Breast epithelium (tissue), 4 donors: ENCODE data around the gene GALNT9. TPM values are rescaled to one million over a fixed set of nuclear protein-coding genes. Genes with fewer than 3 reads are reported as not detected.

ENCODE experiments used
- DNase-seq, 2 donors: peaks; one replicate each; pipeline ENCODE4 v3.0.0-alpha.2; 2019; ENCODE audit warnings: low spot score in 2 of 2
- H3K27ac ChIP-seq, 2 donors: fragments of 200-600 bp; sonication (generic) in 1 of 2; one replicate each; pipeline ENCODE4 v1.5.1; 2016 to 2019; ENCODE audit warnings: mild to moderate bottlenecking in 1 of 2
- H3K27me3 ChIP-seq, 2 donors: fragments of 200-600 bp; sonication (generic) in 1 of 2; one replicate each; pipeline versions ENCODE4 v1.5.1 to v1.6.0; 2017 to 2019; ENCODE audit warnings: control low read depth in 1 of 2, mild to moderate bottlenecking in 1 of 2
- H3K36me3 ChIP-seq: fragments of 200-600 bp; one replicate; pipeline ENCODE4 v1.5.1; 2019
- H3K4me1 ChIP-seq, 2 donors: fragments of 200-600 bp; sonication (generic); one replicate each; pipeline ENCODE4 v1.5.1; 2016 to 2019; ENCODE audit warnings: control low read depth in 1 of 2
- H3K4me3 ChIP-seq, 3 donors: fragments of 200-600 bp; sonication (generic); 1 replicate in 2 of 3; 2 replicates in 1 of 3; pipeline ENCODE4 v1.5.1; 2016 to 2019; ENCODE audit warnings: mild to moderate bottlenecking in 3 of 3, moderate library complexity in 2 of 3
- H3K9me3 ChIP-seq, 2 donors: fragments of 200-600 bp; sonication (generic) in 1 of 2; one replicate each; pipeline ENCODE4 v1.5.1; 2016 to 2019; ENCODE audit warnings: control low read depth in 1 of 2
- CTCF ChIP-seq, 3 donors: fragments of 450-650 bp; IDR thresholded peaks; one replicate each; pipeline ENCODE4 v1.5.1; 2016 to 2017; ENCODE audit warnings: antibody characterized with exemption in 3 of 3, mild to moderate bottlenecking in 3 of 3, moderate library complexity in 3 of 3
- POLR2A ChIP-seq: fragments of 450-650 bp; IDR thresholded peaks from one replicate; pipeline ENCODE4 v1.6.1; 2016; ENCODE audit warnings: antibody characterized with exemption, mild to moderate bottlenecking, moderate library complexity
- POLR2AphosphoS5 ChIP-seq, 3 donors: sonication (generic); formaldehyde crosslinking; IDR thresholded peaks; one replicate each; pipeline ENCODE4 v1.6.1; 2017; ENCODE audit warnings: antibody characterized with exemption in 3 of 3
- intact Hi-C: fragments of 100-400 bp; cut with DNase I; formaldehyde crosslinking; loops from one replicate; pipeline ENCODE4 v1.15.1; 2023; ENCODE audit warnings: low total_unique reads
- total RNA-seq, 3 donors: library from RNA; depleted of rRNA; stranded (reverse); fragments of >200 nt; gene quantifications; one replicate each; pipeline ENCODE4 v1.1.0, GENCODE V29; 2016

The GALNT9 gene
- total RNA-seq, 3 donors from 2014 or later: 2.9 TPM; not detected in 2

- H3K9me3 ChIP-seq: no peaks in the 10 kb centered on the region
- TF ChIP-seq CTCF (IDR thresholded peaks at IDR 0.05): no peak
- no peak for TF ChIP-seq POLR2A
- no peak for TF ChIP-seq POLR2AphosphoS5 (IDR thresholded peaks at IDR 0.05)
- H3K4me1 ChIP-seq: no peaks in the 10 kb centered on the region
- H3K36me3 ChIP-seq: no peaks in the 10 kb centered on the region
- intact Hi-C loops: no loop called here
- no peak overlapping the region for H3K4me3 ChIP-seq
- H3K27me3 ChIP-seq: peaks cover 0 to 60% of the 10 kb centered on the region in 2 donors
- H3K27ac ChIP-seq: no peak overlapping the region
- DNase-seq: no peak
Measured at GRCh38 chr12:132348176-132348575, 18.8 kb upstream of the GALNT9 start.

DNA sequence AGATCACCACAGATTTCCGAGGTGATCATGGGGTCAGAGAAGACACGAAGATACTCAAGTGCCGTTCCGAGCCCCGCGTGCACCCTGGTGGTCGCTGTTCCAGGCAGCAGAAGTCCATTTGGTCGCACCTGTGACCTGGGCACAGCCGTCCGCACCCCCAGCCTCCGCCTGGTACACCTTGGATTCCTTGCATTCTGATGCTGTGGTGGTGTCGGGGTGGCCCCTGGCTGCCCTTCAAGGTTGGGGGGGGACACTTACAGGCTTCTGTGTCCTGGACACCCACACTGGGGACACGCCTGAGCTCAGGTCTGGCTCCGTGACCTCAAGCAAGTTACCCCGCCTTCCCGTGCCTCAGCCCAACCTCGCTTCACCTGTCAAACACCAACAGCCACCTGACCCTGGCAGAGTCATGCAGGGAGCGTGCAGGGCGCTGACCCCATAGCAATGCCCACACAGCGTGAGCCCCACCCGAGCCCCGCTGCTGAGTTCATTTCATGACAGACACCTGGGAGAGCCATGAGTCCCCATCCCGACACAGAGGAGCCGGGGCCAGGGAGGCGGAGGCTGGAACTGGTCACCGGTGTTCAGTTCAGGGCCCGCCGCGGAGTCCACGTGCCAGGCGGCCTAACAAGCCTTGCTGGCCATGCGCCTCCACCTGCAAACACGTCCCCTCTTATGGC is 17.9 kb upstream of the GALNT9 start:
- H3K27me3 ChIP-seq: peaks cover 0 to 58% of the 10 kb centered on the region in 2 donors
- H3K4me3 ChIP-seq: no peak overlapping the region
- no peak overlapping the region for H3K27ac ChIP-seq
- H3K36me3 ChIP-seq: no peaks in the 10 kb centered on the region
- TF ChIP-seq CTCF (IDR thresholded peaks at IDR 0.05): no peak
- TF ChIP-seq POLR2AphosphoS5 (IDR thresholded peaks at IDR 0.05): no peak
- H3K4me1 ChIP-seq: no peaks in the 10 kb centered on the region
- H3K9me3 ChIP-seq: no peaks in the 10 kb centered on the region
- intact Hi-C loops: no loop called here
- DNase-seq: no peak

DNA sequence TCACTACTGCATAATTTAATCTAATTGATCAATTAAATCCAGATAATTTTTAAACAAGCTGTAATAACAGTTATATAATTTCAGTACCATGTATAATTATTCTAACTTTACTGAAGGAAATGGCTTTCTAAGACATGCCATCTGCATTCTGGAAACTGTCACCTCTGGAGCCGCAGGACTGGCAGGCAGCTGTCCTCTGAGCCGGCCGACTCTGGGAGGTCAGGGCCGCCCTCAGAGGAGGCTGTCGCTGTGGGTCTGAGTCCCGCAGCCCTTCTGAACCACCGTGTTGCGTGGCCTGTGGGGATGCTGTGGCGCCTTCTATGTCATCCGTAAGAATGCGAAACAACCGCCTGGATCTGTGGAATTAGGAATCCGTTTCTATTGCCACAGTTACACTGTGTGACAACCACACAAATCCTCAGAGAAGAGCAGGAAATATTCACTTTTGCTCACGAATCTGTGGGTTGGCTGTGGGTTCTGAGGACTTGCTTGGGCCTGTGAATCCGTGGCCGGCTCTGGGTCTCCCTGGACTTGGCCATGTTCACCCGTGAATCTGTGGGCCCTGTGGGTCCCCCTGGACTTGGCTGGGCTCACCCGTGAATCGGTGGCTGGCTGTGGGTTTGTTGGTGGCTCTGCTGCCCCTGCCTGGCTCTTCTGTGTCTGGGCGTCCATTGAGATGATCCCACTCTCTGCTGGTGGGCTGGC is 17.2 kb upstream of the GALNT9 start:
- Histone ChIP-seq H3K4me3 (no peak overlapping the region), H3K9me3 (no peaks in the 10 kb centered on the region), H3K36me3 (no peaks in the 10 kb centered on the region), H3K27me3 (peaks cover 0 to 57% of the 10 kb centered on the region in 2 donors), H3K4me1 (no peaks in the 10 kb centered on the region), H3K27ac (no peak overlapping the region)
- TF ChIP-seq POLR2A (no peak), POLR2AphosphoS5 (IDR thresholded peaks at IDR 0.05) (no peak), CTCF (IDR thresholded peaks at IDR 0.05) (no peak)
- DNase-seq: no peak
- intact Hi-C loops: no loop called here

DNA sequence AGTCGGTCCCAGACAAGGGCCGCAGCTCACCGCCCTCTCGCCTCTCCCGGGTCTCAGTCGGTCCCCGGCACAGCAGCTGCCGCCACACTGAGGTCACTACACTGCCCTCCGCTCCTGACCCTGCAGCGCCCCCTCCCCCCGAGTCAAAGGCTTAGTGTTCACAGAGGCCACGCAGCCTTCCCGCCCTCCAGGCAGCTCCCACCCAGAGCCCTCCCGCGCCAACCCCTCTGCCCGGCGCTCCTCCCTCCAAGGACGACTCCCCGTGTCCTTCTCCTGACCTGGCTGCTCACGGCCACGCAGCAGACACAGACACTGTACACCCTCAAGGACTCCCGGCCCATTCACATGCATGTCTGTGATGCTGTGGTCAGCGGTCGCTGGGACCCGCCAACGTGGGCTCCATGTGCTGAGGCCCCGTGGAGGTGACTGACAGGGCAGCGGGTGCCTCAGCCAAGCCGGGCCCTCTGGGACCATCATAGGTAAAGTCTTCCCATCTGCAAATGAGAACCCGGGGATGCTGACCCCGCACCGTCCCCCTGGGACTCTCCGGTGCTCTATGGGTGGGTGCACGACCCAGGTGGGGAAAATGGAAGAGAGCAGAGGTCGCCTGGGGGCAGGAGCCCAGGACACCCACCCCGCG is 16.3 kb upstream of the GALNT9 start:
- intact Hi-C loops: no loop called here
- no peak for TF ChIP-seq POLR2AphosphoS5 (IDR thresholded peaks at IDR 0.05)
- no peak for TF ChIP-seq CTCF (IDR thresholded peaks at IDR 0.05)
- TF ChIP-seq POLR2A: no peak
- H3K4me3 ChIP-seq: no peak overlapping the region

DNA sequence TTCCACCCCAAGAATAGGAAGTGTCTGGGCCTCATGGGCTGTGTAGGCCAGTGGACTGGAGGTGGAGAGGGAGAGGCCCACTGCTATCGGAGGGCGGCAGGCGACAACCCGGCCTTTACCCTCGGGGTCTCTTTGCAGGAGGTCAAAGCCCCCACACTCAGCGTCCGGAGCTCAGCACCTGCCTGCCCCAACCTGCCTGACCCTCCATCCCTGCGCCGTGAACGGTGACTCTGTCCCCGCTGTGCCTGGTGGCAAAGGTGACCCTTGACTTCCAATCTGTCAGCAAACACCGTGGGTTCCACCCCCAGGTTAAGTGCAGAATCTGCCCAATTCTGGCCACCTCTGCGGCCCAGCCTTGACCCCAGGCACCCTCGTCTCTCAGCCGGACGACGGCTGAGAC is 15.7 kb upstream of the GALNT9 start:
- Histone ChIP-seq H3K27ac (no peak overlapping the region), H3K27me3 (peaks cover 0 to 67% of the 10 kb centered on the region in 2 donors), H3K36me3 (no peaks in the 10 kb centered on the region), H3K4me3 (no peak overlapping the region), H3K9me3 (no peaks in the 10 kb centered on the region), H3K4me1 (no peaks in the 10 kb centered on the region)
- intact Hi-C loops: no loop called here
- DNase-seq: no peak
- TF ChIP-seq CTCF (IDR thresholded peaks at IDR 0.05) (no peak), POLR2AphosphoS5 (IDR thresholded peaks at IDR 0.05) (no peak), POLR2A (no peak)

More for the DNA sequence above, 16.3 kb upstream of the GALNT9 start:
- no peak for DNase-seq
- Histone ChIP-seq H3K36me3 (no peaks in the 10 kb centered on the region), H3K27ac (no peak overlapping the region), H3K27me3 (peaks cover 0 to 61% of the 10 kb centered on the region in 2 donors), H3K4me1 (no peaks in the 10 kb centered on the region), H3K9me3 (no peaks in the 10 kb centered on the region)
